ENCODE results near the gene SHKBP1. TPM values are rescaled to one million over a fixed set of nuclear protein-coding genes. Genes with fewer than 3 reads are reported as not detected.

Gene SHKBP1
- total RNA-seq, 1 experiment from 2014 or later: 17.6 TPM

DNA sequence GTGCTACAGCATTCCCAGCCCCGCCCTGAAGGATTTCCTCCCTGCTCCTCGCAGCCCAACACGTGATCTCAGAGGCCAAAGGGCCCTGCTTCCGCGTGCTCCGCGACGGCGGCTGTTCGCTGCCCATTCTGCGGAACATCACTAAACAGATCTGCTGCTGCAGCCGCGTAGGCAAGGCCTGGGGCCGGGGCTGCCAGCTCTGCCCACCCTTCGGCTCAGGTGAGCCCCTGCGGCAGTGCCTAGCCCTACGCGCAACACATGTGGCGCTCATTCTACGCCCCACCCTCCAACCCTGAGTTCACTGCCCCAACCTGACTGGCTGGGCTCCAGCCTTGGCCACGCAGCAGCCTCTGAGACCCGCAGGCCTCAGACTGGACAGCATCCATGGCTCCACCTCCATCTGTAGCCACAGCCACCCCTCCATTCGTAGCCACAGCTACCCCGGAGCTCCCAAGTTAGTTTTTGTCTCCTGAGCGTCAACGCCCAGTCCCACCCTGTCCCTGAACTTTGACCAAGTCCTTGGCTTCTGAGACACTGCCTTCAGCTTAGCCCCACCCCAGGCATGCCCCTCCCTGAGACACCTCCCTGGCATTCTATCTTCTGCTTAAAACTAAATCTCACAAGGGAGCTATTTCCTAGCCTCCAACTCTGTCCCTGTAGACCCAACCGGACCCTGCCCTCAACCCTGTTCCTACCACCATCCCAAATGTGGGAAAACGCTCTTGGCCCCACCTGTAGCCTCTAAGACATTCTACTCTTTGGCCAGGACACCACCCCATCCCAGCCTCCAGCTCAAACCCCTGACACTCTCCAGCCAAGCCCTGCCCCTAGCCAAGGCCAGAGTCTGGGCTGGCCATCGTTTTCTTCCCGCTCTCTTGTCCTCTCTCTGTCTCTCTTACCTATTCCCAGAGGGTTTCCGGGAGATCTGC is 30.9 kb downstream of the SHKBP1 start:
- DNase-seq (ENCODE audit: low read depth, low spot score): no peak
- in situ Hi-C loops (cut with HindIII; ENCODE audit: low pct_unique_long_range_greater_than_20kb, low sequenced_read_pairs): no loop called here

DNA sequence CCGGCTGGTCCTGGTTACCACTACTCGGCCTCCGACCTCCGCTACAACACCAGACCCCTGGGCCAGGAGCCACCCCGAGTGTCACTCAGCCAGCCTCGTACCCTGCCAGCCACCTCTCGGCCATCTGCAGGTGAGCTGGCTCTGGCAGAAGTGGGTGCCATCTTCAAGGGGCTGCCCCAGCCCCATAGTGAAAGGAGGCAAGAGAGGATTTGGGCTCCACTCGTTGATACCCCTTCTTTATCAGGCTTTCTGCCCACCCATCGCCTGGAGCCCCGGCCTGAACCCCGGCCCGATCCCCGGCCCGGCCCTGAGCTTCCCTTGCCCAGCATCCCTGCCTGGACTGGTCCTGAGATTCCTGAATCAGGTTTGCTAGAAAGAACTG is 31.6 kb downstream of the SHKBP1 start:
- in situ Hi-C loops (cut with HindIII; ENCODE audit: low pct_unique_long_range_greater_than_20kb, low sequenced_read_pairs): no loop called here
- no peak for DNase-seq (ENCODE audit: low read depth, low spot score)

- DNase-seq (ENCODE audit: low read depth, low spot score): no peak
- in situ Hi-C loops (cut with HindIII; ENCODE audit: low pct_unique_long_range_greater_than_20kb, low sequenced_read_pairs): no loop called here
Observed at GRCh38 chr19:40608957-40609356, 32.3 kb downstream of the SHKBP1 start.

- in situ Hi-C loops (cut with HindIII; ENCODE audit: low pct_unique_long_range_greater_than_20kb, low sequenced_read_pairs): no loop called here
- peak; percentile 92 for DNase-seq (ENCODE audit: low read depth, low spot score)
Observed at GRCh38 chr19:40609561-40610395, 33.1 kb downstream of the SHKBP1 start.

DNA sequence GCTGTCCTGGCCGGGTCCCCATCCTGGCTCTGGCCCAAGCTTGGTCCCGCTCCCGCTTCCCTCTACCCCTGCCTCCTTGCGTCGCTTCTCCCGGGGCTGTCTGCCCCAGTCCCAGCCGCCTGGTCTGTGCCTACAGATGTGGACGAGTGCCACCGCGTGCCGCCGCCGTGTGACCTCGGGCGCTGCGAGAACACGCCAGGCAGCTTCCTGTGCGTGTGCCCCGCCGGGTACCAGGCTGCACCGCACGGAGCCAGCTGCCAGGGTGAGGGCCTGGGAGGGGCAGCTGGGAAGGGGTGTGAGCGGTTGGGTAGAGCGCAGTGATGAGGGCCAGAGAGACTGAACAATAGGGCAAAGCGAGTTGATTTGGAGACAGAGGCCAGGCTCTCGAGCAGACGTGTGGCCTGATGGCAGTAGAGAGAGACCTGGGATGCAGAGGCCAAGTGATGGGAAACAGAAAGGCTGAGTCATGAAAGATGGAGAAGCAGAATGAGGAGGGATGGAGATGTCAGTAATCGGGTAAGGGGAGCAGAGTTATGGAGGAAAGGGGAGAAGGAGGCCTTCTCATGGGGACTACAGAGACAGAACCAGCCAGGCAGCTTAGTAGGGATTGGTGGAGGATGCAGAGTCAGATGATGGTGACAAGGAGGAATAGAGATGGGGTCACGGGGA is 33.9 kb downstream of the SHKBP1 start:
- in situ Hi-C loops (cut with HindIII; ENCODE audit: low pct_unique_long_range_greater_than_20kb, low sequenced_read_pairs): no loop called here
- DNase-seq (ENCODE audit: low read depth, low spot score): no peak

- no peak for DNase-seq (ENCODE audit: low read depth, low spot score)
- in situ Hi-C loops (cut with HindIII; ENCODE audit: low pct_unique_long_range_greater_than_20kb, low sequenced_read_pairs): no loop called here
Observed at GRCh38 chr19:40611096-40611495, 34.4 kb downstream of the SHKBP1 start.

DNA sequence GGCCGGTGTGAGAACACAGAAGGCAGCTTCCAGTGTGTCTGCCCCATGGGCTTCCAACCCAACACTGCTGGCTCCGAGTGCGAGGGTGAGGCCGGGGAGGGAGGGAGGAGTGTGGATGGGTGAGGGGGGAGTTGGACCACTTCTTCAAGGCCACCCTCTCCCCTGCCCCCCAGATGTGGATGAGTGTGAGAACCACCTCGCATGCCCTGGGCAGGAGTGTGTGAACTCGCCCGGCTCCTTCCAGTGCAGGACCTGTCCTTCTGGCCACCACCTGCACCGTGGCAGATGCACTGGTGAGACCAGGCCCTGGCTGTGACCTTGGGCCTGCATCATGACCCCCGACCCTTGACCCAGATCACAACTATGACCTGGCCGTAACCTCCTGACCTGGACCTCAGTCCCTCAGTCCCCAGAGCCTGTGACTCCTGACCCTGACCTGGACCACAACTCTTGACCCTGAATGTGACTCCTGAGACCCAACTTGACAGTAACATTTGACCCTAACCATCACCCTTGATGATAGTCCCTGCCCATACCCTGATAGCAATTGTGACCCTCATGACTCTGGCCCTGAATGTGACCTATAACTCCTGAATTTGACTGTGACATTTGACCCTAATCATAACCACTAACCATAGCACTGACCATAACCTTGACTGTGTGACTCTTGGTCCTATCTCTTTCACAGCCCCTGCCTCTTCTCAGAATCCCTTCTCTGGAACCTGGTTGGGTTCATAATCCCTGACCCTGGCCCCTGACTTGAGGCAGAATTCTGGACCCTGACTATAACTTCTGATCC is 35.4 kb downstream of the SHKBP1 start:
- in situ Hi-C loops (cut with HindIII; ENCODE audit: low pct_unique_long_range_greater_than_20kb, low sequenced_read_pairs): no loop called here
- no peak for DNase-seq (ENCODE audit: low read depth, low spot score)

- DNase-seq (ENCODE audit: low read depth, low spot score): peak; percentile 64
- in situ Hi-C loops (cut with HindIII; ENCODE audit: low pct_unique_long_range_greater_than_20kb, low sequenced_read_pairs): no loop called here
Observed at GRCh38 chr19:40612831-40613689, 36.4 kb downstream of the SHKBP1 start.

- in situ Hi-C loops (cut with HindIII; ENCODE audit: low pct_unique_long_range_greater_than_20kb, low sequenced_read_pairs): no loop called here
- DNase-seq (ENCODE audit: low read depth, low spot score): peak; percentile 81
Observed at GRCh38 chr19:40613690-40614621, 37.3 kb downstream of the SHKBP1 start.

DNA sequence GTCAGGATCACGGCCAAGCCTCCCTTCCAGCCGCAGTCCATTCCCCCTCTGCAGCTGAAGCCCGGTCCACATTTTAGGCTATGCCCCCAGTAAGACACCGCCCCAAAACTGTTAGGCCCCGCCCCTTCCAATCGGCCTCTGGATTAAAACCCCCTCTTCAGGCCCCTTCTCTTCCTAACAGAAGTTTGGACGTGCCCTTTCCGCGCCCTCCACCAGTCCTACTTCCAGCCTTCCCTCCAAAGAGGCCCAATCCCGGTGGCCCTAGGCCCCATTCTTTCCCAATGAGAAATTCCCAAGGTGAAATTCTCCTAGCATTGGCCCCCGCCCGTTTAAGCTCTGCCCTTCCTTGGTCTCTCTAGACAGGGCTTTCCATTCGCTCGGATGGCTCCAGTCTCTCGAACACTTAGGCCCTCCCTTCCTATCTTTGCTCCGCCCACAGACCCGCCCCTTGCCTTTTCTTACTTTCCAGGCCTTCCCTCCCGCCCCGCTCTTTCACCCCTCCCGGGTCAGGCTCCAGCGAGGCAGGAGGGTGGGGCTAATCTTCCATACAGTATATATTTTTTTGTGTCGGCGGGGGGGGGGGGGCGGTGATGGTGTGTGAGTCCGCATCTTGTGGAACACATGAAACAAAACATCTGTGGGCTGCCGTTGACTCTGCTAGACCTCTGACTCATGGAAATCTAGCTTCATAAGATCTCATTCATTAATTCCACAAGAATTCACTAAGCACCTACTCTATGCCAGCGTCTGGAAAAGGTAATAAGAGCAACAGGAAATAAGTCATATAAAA is 38.1 kb downstream of the SHKBP1 start:
- in situ Hi-C loops (cut with HindIII; ENCODE audit: low pct_unique_long_range_greater_than_20kb, low sequenced_read_pairs): no loop called here
- peak; percentile 88 for DNase-seq (ENCODE audit: low read depth, low spot score)

DNA sequence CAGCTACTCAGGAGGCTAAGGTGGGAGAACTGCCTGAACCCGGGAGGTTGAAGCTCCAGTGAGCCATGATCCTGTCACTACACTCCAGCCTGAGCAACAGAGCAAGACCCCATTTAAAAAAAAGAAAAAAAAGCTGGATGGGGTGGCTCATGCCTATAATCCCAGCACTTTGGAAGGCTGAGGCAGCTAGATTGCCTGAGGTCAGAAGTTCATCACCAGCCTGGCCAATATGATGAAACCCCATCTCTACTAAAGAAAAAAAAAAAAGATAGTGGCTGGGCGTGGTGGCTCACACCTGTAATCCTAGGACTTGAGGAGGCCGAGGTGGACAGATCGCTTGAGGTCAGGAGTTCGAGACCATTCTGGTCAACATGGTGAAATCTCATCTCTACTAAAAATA is 39.5 kb downstream of the SHKBP1 start:
- DNase-seq (ENCODE audit: low read depth, low spot score): no peak
- in situ Hi-C loops (cut with HindIII; ENCODE audit: low pct_unique_long_range_greater_than_20kb, low sequenced_read_pairs): no loop called here

- no peak for DNase-seq (ENCODE audit: low read depth, low spot score)
- in situ Hi-C loops (cut with HindIII; ENCODE audit: low pct_unique_long_range_greater_than_20kb, low sequenced_read_pairs): no loop called here
Observed at GRCh38 chr19:40616941-40617340, 40.3 kb downstream of the SHKBP1 start.

GRCh38 chr19:40617961-40618360 is 41.3 kb downstream of the SHKBP1 start:
- DNase-seq (ENCODE audit: low read depth, low spot score): no peak
- in situ Hi-C loops (cut with HindIII; ENCODE audit: low pct_unique_long_range_greater_than_20kb, low sequenced_read_pairs): no loop called here

- in situ Hi-C loops (cut with HindIII; ENCODE audit: low pct_unique_long_range_greater_than_20kb, low sequenced_read_pairs): no loop called here
- no peak for DNase-seq (ENCODE audit: low read depth, low spot score)
Observed at GRCh38 chr19:40619333-40620160, 42.9 kb downstream of the SHKBP1 start.

Measured in SK-MEL-5 (cell line).